ENCODE measurements around the gene HYAL3.
"Not testable (repeated sequence)": the region's sequence is repeated elsewhere in the genome, so short reads cannot be mapped to it uniquely, and the experiment has no call there.

Gene HYAL3

DNA sequence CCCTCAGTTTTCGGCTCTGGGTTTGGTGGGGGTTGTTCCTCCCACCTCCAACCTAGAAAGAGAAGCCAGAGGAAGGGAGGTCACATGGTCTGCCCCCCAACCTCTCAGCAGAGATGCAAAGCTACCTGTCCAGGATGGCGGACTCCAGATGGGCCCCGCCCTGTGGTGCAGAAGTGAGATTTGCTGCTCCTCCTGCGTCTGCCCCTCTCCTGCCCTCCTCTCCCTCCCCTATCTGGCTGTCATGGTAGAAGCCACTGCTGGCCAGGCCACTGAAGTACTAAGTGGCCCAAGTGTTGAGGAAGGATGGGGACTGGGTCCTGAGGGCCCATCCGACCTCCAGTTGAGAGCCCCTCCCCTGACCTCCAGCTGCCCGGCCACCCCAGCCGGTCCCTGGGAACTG is 32.4 kb downstream of the HYAL3 start:
- TF ChIP-seq, protein P1, sequence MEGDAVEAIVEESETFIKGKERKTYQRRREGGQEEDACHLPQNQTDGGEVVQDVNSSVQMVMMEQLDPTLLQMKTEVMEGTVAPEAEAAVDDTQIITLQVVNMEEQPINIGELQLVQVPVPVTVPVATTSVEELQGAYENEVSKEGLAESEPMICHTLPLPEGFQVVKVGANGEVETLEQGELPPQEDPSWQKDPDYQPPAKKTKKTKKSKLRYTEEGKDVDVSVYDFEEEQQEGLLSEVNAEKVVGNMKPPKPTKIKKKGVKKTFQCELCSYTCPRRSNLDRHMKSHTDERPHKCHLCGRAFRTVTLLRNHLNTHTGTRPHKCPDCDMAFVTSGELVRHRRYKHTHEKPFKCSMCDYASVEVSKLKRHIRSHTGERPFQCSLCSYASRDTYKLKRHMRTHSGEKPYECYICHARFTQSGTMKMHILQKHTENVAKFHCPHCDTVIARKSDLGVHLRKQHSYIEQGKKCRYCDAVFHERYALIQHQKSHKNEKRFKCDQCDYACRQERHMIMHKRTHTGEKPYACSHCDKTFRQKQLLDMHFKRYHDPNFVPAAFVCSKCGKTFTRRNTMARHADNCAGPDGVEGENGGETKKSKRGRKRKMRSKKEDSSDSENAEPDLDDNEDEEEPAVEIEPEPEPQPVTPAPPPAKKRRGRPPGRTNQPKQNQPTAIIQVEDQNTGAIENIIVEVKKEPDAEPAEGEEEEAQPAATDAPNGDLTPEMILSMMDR (IDR thresholded peaks at IDR 0.05; ENCODE audit: low read depth, low read length) = no peak
- peak overlapping the region; percentile 59 for H3K4me3 ChIP-seq (ENCODE audit: low read depth, low read length)

DNA sequence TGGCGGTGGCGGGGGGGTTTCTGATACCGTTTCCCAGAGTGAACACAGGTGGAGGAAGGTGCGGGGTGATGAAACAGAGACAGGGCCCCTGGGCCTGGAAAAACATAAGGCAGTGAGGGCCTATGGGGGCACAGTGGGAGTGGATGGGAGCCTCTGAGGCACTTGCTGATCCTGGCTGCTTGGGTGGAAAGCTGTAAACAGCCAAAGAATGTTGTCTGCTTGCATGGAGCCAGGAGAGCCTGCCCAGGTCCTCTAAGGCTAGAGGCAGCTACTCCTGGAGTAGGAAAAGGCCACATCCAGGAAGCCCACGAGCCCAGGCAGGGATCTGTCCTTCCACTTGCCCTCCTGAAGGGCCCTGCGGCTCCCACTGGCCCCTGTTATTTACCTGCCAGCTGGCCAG is 33.2 kb downstream of the HYAL3 start:
- TF ChIP-seq, protein P1 (IDR thresholded peaks at IDR 0.05; ENCODE audit: low read depth, low read length) = no peak
- H3K4me3 ChIP-seq (ENCODE audit: low read depth, low read length) = no peak overlapping the region

DNA sequence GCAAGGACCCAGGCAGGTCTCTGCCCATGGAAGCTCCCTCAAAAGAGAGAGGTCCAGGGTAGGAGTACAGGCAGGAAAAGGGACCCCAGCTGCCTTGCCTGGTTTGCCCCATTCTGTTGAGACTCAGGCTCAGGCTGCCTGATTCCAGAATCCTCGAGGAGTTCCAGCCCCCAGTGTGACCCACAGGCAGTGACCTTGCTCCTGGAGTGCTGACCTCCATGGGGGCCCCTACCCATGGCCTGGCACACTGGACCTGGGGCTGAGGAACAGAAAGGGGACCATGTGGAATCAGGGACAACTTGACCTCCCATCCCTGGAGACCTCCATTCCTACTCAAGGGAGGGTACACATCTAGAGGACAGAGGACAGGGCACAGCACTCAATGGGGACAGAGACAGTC is 33.6 kb downstream of the HYAL3 start:
- H3K4me3 ChIP-seq (ENCODE audit: low read depth, low read length) = no peak overlapping the region
- TF ChIP-seq, protein P1 (IDR thresholded peaks at IDR 0.05; ENCODE audit: low read depth, low read length) = no peak

DNA sequence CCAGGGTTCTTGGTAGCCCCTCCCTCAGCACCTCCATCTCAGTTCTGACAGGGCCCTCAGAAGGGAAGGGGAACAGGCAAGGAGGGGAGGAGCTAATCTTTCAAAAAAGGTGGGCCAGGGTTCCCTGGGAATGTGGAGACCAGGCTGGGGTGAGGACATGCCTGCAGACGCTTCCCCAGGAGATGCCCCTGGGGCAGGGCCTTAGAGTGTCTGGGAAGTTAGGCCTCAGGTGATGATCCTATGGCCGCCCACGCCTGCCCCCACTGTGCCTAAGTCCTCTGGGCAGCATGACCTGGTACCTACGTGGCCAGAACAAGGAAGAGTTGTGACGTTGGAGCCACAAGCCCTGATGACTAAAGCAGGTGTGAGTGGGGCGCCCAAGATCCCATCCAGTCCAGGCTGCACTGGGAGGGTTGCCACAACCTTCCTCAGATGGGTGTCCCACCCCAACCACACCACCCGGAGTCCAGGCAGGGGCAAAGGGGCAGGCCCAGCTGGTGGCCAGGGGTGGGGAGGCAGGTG is 34.2 kb downstream of the HYAL3 start:
- TF ChIP-seq, protein P1 (IDR thresholded peaks at IDR 0.05; ENCODE audit: low read depth, low read length) = no peak
- no peak overlapping the region for H3K4me3 ChIP-seq (ENCODE audit: low read depth, low read length)

DNA sequence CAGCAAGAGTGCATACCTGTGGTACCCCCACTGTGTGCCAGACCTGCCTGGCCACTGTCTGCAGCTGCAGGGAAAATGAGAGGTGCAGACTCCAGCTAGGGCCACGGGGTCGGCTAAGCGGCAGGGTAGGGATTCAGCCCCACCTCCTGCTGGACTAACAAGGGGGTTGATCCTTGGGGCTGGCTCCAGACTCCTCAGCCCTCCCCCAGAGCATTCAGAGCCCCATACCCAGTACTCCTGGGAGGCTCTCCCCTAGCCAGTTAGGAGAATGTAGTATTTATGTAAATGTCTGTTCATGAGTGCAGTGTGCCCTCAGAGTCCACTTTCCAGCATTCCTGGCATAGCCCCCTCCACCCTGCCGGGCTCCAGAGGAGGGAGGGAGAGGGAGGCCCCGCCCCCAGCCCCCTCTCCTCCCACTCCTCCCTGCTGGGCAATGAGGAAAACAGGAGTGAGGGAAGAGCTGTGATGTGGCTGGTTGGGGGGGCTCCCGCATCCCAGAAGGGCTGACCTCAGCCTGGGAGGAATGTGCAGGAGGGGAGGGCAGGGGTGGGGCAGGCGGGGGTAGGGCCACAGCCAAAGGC is 34.7 kb downstream of the HYAL3 start:
- H3K4me3 ChIP-seq (ENCODE audit: low read depth, low read length) = no peak overlapping the region
- TF ChIP-seq, protein P1 (IDR thresholded peaks at IDR 0.05; ENCODE audit: low read depth, low read length) = no peak

DNA sequence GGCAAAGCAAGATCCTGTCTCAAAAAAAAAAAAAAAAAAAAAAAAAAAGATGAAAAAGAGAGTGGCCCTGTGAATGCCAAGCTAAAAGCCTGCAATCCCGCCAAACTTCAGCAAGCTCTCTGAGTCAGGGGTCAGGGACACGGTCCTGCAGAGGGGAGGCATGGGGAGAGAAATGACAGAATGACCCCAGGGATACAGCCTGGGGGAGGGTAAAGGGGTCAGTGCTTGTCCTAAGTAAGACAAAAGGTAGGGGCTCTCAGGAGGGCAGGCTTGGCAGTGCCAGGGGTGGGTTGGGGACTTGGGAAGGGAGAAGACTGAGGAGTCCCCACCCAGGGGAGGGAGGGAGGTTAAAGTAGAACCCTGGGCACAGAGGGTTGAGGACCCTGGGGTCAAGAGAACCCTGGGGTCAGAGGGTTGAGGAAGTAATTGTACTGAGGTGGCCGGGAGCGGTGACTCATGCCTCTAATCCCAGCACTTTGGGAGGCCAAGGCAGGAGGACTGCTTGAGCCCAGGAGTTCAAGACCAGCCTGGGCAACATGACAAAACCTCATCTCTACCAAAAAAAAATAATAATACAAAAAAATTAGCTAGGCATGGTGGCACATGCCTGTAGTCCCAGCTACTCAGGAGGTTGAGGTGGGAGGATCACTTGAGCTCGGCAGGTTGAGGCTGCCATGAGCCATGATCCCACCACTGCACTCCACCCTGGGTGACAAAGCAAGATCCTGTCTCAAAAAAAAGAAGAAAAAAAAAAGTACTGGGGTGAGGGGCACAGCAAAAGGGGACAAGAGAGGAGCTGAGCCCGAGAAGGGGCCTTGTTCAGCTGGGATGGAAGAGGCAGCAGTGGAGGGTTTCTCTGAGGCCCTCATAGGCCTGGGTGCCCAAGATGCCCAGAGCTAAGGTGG is 35.5 kb downstream of the HYAL3 start:
- no peak overlapping the region for H3K4me3 ChIP-seq (ENCODE audit: low read depth, low read length)
- TF ChIP-seq, protein P1 (IDR thresholded peaks at IDR 0.05; ENCODE audit: low read depth, low read length) = no peak

DNA sequence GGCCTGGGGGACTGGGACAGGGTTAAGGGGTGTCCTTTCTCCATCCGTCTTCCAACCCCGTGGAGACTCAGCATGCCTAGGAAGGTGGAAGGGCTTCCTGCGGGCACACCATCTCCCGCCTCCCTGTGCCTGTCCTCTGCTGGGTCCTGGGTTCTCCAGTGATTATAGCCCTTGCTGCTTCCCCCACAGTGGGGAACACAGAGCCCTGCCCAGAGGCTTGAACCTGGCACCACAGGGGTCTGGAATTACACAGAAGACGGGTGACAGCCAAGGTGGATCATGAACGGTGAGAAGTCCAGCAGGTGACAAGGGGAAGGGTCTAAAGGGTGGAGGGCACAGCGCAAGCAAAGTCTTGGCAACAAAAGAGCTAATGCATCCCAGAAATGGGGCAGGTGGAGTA is 36.4 kb downstream of the HYAL3 start:
- TF ChIP-seq, protein P1 (IDR thresholded peaks at IDR 0.05; ENCODE audit: low read depth, low read length) = no peak
- H3K4me3 ChIP-seq (ENCODE audit: low read depth, low read length) = no peak overlapping the region

DNA sequence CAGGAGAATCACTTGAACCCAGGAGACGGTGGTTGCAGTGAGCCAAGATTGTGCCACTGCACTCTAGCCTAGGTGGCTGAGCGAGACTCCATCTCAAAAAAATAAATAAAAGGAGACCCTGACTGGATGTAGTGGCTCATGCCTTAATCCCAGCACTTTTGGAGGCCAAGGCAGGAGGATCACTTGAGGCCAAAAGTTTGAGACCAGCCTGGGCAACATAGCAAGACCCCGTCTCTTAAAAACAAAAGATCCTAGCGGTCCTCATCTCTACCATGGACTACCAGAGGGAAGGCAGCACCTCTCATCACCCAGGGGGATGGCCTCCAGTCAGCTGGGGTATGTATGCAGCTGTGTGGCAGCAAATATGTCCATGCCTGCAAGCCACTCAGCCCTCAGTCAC is 37.0 kb downstream of the HYAL3 start:
- not testable (repeated sequence) for H3K4me3 ChIP-seq (ENCODE audit: low read depth, low read length)
